Peyer's patch (tissue), 4 donors: Measurements from ENCODE around the gene NPC2. TPM values are rescaled to one million over a fixed set of nuclear protein-coding genes. Genes with fewer than 3 reads are reported as not detected.

Source experiments
- DNase-seq, 3 donors: peaks; one replicate each; pipeline ENCODE4 v3.0.0-alpha.2; 2017 to 2019
- H3K27ac ChIP-seq, 4 donors: fragments of 200-600 bp; sonication (generic); one replicate each; pipeline ENCODE4 v1.5.1; 2016 to 2019
- H3K27me3 ChIP-seq, 2 donors: fragments of 200-600 bp; sonication (generic); one replicate each; pipeline ENCODE4 v1.5.1; 2019
- H3K36me3 ChIP-seq, 3 donors: fragments of 200-600 bp; sonication (generic); one replicate each; pipeline ENCODE4 v1.5.1; 2016 to 2019
- H3K4me1 ChIP-seq, 4 donors: fragments of 200-600 bp; sonication (generic); one replicate each; pipeline ENCODE4 v1.5.1; 2016 to 2019
- H3K4me3 ChIP-seq, 4 donors: fragments of 200-600 bp; sonication (generic); 1 replicate in 3 of 4; 2 replicates in 1 of 4; pipeline ENCODE4 v1.5.1; 2016 to 2019; ENCODE audit warnings: mild to moderate bottlenecking in 1 of 4
- H3K9me3 ChIP-seq, 4 donors: fragments of 200-600 bp; sonication (generic); one replicate each; pipeline ENCODE4 v1.5.1; 2016 to 2019; ENCODE audit warnings: mild to moderate bottlenecking in 1 of 4
- CTCF ChIP-seq, 6 experiments: fragments of 450-650 bp in 4 of 6; fragments of 200-600 bp in 2 of 6; sonication (generic) in 1 of 6; IDR thresholded peaks; one replicate each; pipeline ENCODE4 v1.5.1; 2017 to 2019; ENCODE audit warnings: antibody characterized with exemption in 6 of 6, mild to moderate bottlenecking in 3 of 6, moderate library complexity in 1 of 6
- POLR2A ChIP-seq, 2 donors: fragments of 450-650 bp; IDR thresholded peaks; one replicate each; pipeline ENCODE4 v1.5.1; 2017; ENCODE audit warnings: antibody characterized with exemption in 2 of 2, mild to moderate bottlenecking in 2 of 2, moderate library complexity in 2 of 2
- total RNA-seq, 4 donors: library from RNA; depleted of rRNA; stranded (reverse); fragments of >200 nt; gene quantifications; one replicate each; pipeline ENCODE4 v1.1.0, GENCODE V29; 2016

NPC2 gene
- total RNA-seq, 4 donors from 2014 or later: 102 to 208 (median 161) TPM

DNA sequence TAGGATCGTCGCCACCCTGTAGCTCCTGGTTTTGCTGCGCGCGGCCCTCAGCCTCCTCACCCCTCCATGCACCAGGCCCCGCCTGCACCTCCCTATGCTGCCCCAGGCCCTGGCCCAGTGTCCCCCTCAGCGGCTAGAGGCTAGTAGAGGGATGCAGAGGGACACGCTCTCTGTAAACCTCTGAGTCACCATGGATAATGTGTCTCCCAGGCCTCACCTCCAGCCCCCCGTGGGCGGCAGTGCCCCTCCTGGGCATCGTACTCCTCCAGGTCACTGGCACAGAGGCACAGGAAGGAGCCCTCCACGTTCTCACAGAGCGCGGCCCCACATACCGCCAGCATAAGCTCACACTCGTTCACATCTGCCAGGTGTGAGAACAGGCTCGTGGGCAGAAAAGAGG, 12.7 kb upstream of the NPC2 start:
- Histone ChIP-seq H3K9me3 (no peaks in the 10 kb centered on the region), H3K36me3 (no peaks in the 10 kb centered on the region), H3K27ac (no peak overlapping the region), H3K27me3 (no peaks in the 10 kb centered on the region), H3K4me3 (no peak overlapping the region), H3K4me1 (no peaks in the 10 kb centered on the region)
- DNase-seq: peak in 2 of 3 donors; percentile 20 to 41
- TF ChIP-seq CTCF (IDR thresholded peaks at IDR 0.05) (no peak), POLR2A (IDR thresholded peaks at IDR 0.05) (no peak)

DNA sequence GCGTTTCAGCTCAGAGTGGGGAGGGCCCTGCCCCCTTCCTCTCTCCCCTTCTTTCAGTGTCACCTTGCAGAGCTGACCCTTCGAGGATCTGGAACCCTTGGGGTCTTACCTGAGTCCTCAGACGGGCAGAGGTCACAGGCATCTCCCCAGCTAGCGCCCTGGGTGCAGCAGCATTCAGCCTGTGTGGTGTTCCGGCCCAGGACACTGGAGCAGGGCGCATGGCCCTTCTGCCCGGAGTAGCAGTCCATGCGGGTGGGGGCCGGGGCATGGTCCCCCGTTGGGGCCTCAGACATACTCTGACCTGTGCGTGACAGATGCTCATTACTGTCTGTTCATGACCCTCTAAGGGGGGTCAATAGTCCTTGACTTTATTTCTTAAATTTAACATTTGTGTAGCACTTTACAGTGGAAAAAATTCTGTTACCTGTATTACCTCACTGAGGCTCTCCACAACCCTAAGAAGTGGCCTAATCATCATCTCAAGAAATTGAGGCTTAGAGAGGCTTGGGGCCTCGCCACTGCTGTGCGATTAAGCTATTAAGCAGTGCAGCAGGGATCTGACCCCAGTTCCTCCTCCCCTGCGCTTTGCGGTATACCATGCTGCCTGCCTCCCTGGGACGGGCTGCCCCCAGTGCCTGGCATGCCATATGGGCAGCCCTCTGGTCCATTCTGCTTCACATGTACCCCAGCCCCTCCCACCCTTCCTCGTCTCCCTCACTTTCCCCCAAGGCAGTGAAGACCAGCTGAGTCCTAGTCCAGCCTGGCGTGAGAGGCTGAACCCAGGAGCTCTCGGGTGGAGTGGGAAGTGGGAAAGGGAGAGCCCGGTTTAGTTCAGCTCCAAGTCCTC, 12.0 kb upstream of the NPC2 start:
- H3K27ac ChIP-seq: no peak overlapping the region
- H3K9me3 ChIP-seq: no peaks in the 10 kb centered on the region
- no peaks in the 10 kb centered on the region for H3K27me3 ChIP-seq
- H3K36me3 ChIP-seq: no peaks in the 10 kb centered on the region
- peak in 2 of 3 donors; percentile 34 to 43 for DNase-seq
- TF ChIP-seq CTCF (IDR thresholded peaks at IDR 0.05): no peak
- TF ChIP-seq POLR2A (IDR thresholded peaks at IDR 0.05): no peak
- H3K4me3 ChIP-seq: no peak overlapping the region
- H3K4me1 ChIP-seq: no peaks in the 10 kb centered on the region

- Histone ChIP-seq H3K9me3 (no peaks in the 10 kb centered on the region), H3K4me1 (no peaks in the 10 kb centered on the region), H3K4me3 (no peak overlapping the region), H3K36me3 (no peaks in the 10 kb centered on the region), H3K27me3 (no peaks in the 10 kb centered on the region), H3K27ac (no peak overlapping the region)
- DNase-seq: peak in 1 of 3 donors; percentile 16
- TF ChIP-seq CTCF (IDR thresholded peaks at IDR 0.05) (no peak), POLR2A (IDR thresholded peaks at IDR 0.05) (no peak)
These were observed 11.3 kb upstream of the NPC2 start for GRCh38 chr14:74504412-74504811.

- no peak overlapping the region for H3K27ac ChIP-seq
- no peaks in the 10 kb centered on the region for H3K27me3 ChIP-seq
- no peak overlapping the region for H3K4me3 ChIP-seq
- H3K4me1 ChIP-seq: no peaks in the 10 kb centered on the region
- no peak for TF ChIP-seq POLR2A (IDR thresholded peaks at IDR 0.05)
- no peaks in the 10 kb centered on the region for H3K9me3 ChIP-seq
- H3K36me3 ChIP-seq: no peaks in the 10 kb centered on the region
- no peak for DNase-seq
These were observed 10.8 kb upstream of the NPC2 start for GRCh38 chr14:74503938-74504335.

DNA sequence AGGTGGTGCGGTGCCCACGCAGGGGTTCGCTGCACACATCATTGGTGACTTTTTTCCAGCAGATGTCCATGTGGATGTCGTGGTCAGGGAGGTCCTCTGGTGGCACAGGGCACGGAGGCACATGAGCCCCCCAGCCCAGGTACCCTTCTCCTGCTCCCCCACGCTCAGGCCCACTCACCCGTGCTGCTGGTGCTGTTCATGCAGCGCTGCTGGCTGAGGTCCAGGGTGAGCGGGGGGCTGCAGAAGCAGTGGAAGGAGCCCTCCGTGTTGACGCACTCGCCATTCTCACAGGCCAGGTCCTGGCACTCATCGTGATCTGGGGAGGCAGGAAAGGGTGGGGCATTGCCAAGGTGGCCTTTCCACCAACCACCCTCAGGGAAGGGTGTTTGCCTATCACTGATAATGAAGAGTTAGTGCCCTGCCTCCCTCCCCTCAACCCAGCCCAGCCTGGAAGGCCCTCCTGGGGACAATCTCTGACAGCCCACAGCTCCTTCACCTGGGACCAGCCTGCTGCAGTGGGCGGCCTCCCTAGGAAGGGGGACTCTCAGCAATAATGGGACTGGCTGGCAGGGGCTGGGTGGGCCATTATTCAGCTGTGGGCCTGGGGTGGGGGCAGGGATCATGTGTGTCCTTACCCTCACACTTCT, 10.3 kb upstream of the NPC2 start:
- H3K36me3 ChIP-seq: no peaks in the 10 kb centered on the region
- no peaks in the 10 kb centered on the region for H3K27me3 ChIP-seq
- no peak overlapping the region for H3K4me3 ChIP-seq
- peak in 1 of 3 donors; percentile 45 for DNase-seq
- H3K9me3 ChIP-seq: no peaks in the 10 kb centered on the region
- H3K27ac ChIP-seq: no peak overlapping the region
- TF ChIP-seq POLR2A (IDR thresholded peaks at IDR 0.05) (no peak), CTCF (IDR thresholded peaks at IDR 0.05) (no peak)
- H3K4me1 ChIP-seq: no peaks in the 10 kb centered on the region
